Transverse colon (tissue), 4 donors: ENCODE measurements around the gene BRI3BP. TPM values are rescaled to one million over a fixed set of nuclear protein-coding genes. Genes with fewer than 3 reads are reported as not detected.

Experiments used
- DNase-seq: peaks from one replicate; pipeline ENCODE4 v3.0.0-alpha.2; 2019
- H3K27ac ChIP-seq, 4 donors: fragments of 200-600 bp; sonication (generic); 2 replicates each; pipeline ENCODE4 v1.5.1; 2016 to 2018; ENCODE audit warnings: inconsistent platforms in 4 of 4
- H3K27me3 ChIP-seq: fragments of 200-600 bp; sonication (generic); 2 replicates; pipeline ENCODE4 v1.5.1; 2017; ENCODE audit warnings: inconsistent platforms
- H3K36me3 ChIP-seq, 4 donors: fragments of 200-600 bp; sonication (generic); 2 replicates each; pipeline ENCODE4 v1.5.1; 2017 to 2019; ENCODE audit warnings: inconsistent platforms in 4 of 4
- H3K4me1 ChIP-seq, 4 donors: fragments of 200-600 bp; sonication (generic); 2 replicates each; pipeline ENCODE4 v1.5.1; 2017 to 2020; ENCODE audit warnings: inconsistent platforms in 4 of 4
- H3K4me3 ChIP-seq, 4 donors: fragments of 200-600 bp; sonication (generic); 1 replicate in 1 of 4; 2 replicates in 3 of 4; pipeline versions ENCODE4 v1.5.1 to v1.6.1; 2017 to 2019; ENCODE audit warnings: inconsistent platforms in 4 of 4
- H3K9me3 ChIP-seq, 2 donors: fragments of 200-600 bp; sonication (generic); 2 replicates each; pipeline ENCODE4 v1.5.1; 2017 to 2019; ENCODE audit warnings: inconsistent platforms in 2 of 2
- CTCF ChIP-seq, 5 experiments: fragments of 200-600 bp in 3 of 5; fragments of 450-650 bp in 2 of 5; sonication (generic) in 3 of 5; IDR thresholded peaks; 1 replicate in 2 of 5; 2 replicates in 3 of 5; pipeline ENCODE4 v1.5.1; 2016 to 2017; ENCODE audit warnings: antibody characterized with exemption in 5 of 5, inconsistent platforms in 3 of 5, mild to moderate bottlenecking in 2 of 5, moderate library complexity in 1 of 5
- EP300 ChIP-seq: sonication (generic); formaldehyde crosslinking; IDR thresholded peaks from one replicate; pipeline ENCODE4 v1.6.1; 2017; ENCODE audit warnings: antibody characterized with exemption, low read depth
- POLR2A ChIP-seq: fragments of 450-650 bp; IDR thresholded peaks from one replicate; pipeline ENCODE4 v1.6.1; 2016; ENCODE audit warnings: antibody characterized with exemption, mild to moderate bottlenecking, moderate library complexity
- POLR2AphosphoS5 ChIP-seq, 3 donors: sonication (generic); formaldehyde crosslinking; IDR thresholded peaks; one replicate each; pipeline ENCODE4 v1.6.1; 2016; ENCODE audit warnings: antibody characterized with exemption in 3 of 3
- WGBS, 2 donors: methylation state at CpG; one replicate each; pipeline ENCODE4 v1.1.5; 2018; ENCODE audit warnings: low coverage in 1 of 2; 5-methylcytosine and 5-hydroxymethylcytosine counted together
- in situ Hi-C, 4 donors: fragments of 200-750 bp; cut with MboI; loops; one replicate each; pipeline versions ENCODE4 v1.15.0 to v1.15.1; 2017; ENCODE audit warnings: low sequenced_read_pairs in 3 of 4, low pct_ligation_motif_present in 1 of 4, low pct_unique_long_range_greater_than_20kb in 1 of 4
- intact Hi-C: fragments of 100-400 bp; cut with DNase I; formaldehyde crosslinking; loops from one replicate; pipeline ENCODE4 v1.15.1; 2023; ENCODE audit warnings: low total_unique reads
- total RNA-seq, 4 donors: library from RNA; depleted of rRNA; stranded (reverse); fragments of >200 nt; gene quantifications; one replicate each; pipeline ENCODE4 v1.1.0, GENCODE V29; 2016

Gene BRI3BP
- total RNA-seq, 4 donors from 2014 or later: 14.2 to 38.5 (median 23.1) TPM

- no peak for TF ChIP-seq POLR2AphosphoS5 (IDR thresholded peaks at IDR 0.05)
- TF ChIP-seq CTCF (IDR thresholded peaks at IDR 0.05): no peak
- TF ChIP-seq EP300: no peak
- TF ChIP-seq POLR2A: no peak
- no peaks in the 10 kb centered on the region for H3K27me3 ChIP-seq
- H3K36me3 ChIP-seq: peaks cover 0 to 38% (median 9%) of the 10 kb centered on the region in 4 donors
- H3K9me3 ChIP-seq: no peaks in the 10 kb centered on the region
- DNase-seq: no peak
- 91% methylated on average over 8 of the region's 8 CpGs; no CpG with 5 or more reads in 1 of the 2 donors for WGBS, 2 donors
- in situ Hi-C loops (no loop called here), intact Hi-C loops (no loop called here)
- H3K27ac ChIP-seq: no peak overlapping the region
- H3K4me1 ChIP-seq: no peaks in the 10 kb centered on the region
- no peak overlapping the region for H3K4me3 ChIP-seq
Measured at GRCh38 chr12:124963211-124963610, 30.2 kb upstream of the BRI3BP start.

- intact Hi-C loops: no loop called here
- in situ Hi-C loops: no loop called here
- H3K27ac ChIP-seq: no peak overlapping the region
- H3K27me3 ChIP-seq: no peaks in the 10 kb centered on the region
- H3K9me3 ChIP-seq: no peaks in the 10 kb centered on the region
- peaks cover 0 to 37% (median 10%) of the 10 kb centered on the region in 4 donors for H3K36me3 ChIP-seq
- no peak for TF ChIP-seq POLR2A
- TF ChIP-seq CTCF (IDR thresholded peaks at IDR 0.05): no peak
- no peak for TF ChIP-seq EP300
- TF ChIP-seq POLR2AphosphoS5 (IDR thresholded peaks at IDR 0.05): no peak
- H3K4me1 ChIP-seq: no peaks in the 10 kb centered on the region
- WGBS, 2 donors: 93% methylated on average over 22 of the region's 22 CpGs; no CpG with 5 or more reads in 1 of the 2 donors
- no peak overlapping the region for H3K4me3 ChIP-seq
- no peak for DNase-seq
Measured at GRCh38 chr12:124964251-124964650, 29.2 kb upstream of the BRI3BP start.

- H3K4me1 ChIP-seq: no peaks in the 10 kb centered on the region
- no peak for DNase-seq
- H3K27me3 ChIP-seq: no peaks in the 10 kb centered on the region
- intact Hi-C loops (no loop called here), in situ Hi-C loops (no loop called here)
- WGBS, 2 donors: 88% methylated on average over 15 of the region's 15 CpGs; no CpG with 5 or more reads in 1 of the 2 donors
- TF ChIP-seq EP300 (no peak), CTCF (IDR thresholded peaks at IDR 0.05) (no peak), POLR2AphosphoS5 (IDR thresholded peaks at IDR 0.05) (no peak), POLR2A (no peak)
- no peak overlapping the region for H3K4me3 ChIP-seq
- H3K36me3 ChIP-seq: peaks cover 0 to 30% (median 9%) of the 10 kb centered on the region in 4 donors
- H3K9me3 ChIP-seq: no peaks in the 10 kb centered on the region
- no peak overlapping the region for H3K27ac ChIP-seq
Measured at GRCh38 chr12:124964836-124965462, 28.5 kb upstream of the BRI3BP start.

- Histone ChIP-seq H3K36me3 (peaks cover 0 to 27% (median 12%) of the 10 kb centered on the region in 4 donors), H3K27ac (no peak overlapping the region), H3K27me3 (no peaks in the 10 kb centered on the region), H3K9me3 (no peaks in the 10 kb centered on the region), H3K4me3 (no peak overlapping the region), H3K4me1 (no peaks in the 10 kb centered on the region)
- TF ChIP-seq EP300 (no peak), POLR2A (no peak), POLR2AphosphoS5 (IDR thresholded peaks at IDR 0.05) (no peak), CTCF (IDR thresholded peaks at IDR 0.05) (no peak)
- 93% methylated on average over 19 of the region's 22 CpGs; no CpG with 5 or more reads in 1 of the 2 donors for WGBS, 2 donors
- in situ Hi-C loops: no loop called here
- intact Hi-C loops: no loop called here
- DNase-seq: no peak
Measured at GRCh38 chr12:124967016-124967739, 26.3 kb upstream of the BRI3BP start.
